Measurements from ENCODE around the gene PPP2R5C.
A peak's percentile ranks its signal among the peaks of the same experiment; 100 is the strongest.
"Not testable (repeated sequence)": the region's sequence is repeated elsewhere in the genome, so short reads cannot be mapped to it uniquely, and the experiment has no call there.

PPP2R5C gene

DNA sequence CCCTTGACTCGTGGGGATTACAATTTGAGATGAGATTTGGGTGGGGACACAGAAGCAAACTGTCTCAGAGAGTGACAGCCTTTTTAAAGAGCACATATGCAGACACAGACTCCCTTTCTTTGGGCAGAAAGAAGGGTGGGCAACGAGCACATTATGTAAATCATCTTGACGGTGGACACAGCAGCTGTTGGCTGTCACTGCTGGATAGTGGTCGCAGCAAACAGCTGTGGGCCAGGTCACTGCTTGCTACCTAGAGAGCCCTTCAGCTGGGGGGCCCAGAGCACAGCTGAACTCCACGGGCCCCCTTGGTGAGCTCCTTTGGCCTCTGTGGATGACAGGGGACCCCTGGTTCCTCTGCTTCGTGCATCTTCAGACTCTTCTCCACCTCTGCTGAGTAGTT, 23.1 kb downstream of the PPP2R5C start:
- DNase-seq = no peak

DNA sequence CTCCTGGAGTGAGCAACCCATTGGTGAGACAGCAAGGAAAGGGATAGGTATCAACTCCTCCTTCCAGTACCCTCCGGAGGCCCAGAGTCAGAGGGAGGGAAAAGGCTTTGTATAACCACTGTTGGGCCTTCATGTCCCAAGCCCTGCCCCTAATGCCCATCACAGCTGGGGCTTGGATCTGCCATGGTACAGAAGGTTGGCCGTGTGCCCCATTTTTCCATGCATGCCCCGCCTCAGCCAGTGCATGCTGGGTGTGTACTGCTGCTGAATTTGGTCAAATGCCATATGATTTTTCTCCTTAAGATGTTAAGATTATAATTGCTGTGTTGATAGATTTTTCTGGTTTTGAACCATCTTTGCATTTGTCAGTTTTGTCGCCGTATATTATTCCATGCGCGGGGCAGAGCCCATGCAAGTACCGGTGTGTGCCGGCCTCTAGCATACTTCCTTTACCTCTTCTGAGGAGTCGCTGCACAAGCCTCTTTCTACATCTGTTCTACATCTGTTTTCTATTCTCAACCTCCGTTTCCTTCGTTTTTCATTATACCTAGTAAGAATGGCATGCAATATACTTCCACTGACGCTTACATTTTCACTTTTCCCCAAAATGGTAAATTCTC, 26.6 kb downstream of the PPP2R5C start:
- DNase-seq = no peak

DNA sequence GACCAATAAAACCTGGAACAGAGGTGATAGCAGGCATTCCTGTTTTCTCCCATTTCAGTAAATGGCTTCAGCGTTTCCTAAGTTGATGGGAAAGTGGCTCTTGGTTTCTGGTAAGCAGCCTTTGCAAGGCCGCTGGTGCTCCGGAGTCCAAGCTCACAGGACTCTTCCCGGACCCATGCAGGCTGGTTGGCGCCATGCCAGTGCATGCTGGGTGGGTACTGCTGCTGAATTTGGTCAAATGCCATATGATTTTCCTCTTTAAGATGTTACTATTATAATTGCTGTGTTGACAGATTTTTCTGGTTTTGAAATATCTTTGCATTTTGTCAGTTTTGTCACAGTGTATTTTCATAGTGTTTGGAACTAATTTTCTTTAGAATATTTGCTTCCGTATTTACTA, 27.7 kb downstream of the PPP2R5C start:
- no peak for DNase-seq

DNA sequence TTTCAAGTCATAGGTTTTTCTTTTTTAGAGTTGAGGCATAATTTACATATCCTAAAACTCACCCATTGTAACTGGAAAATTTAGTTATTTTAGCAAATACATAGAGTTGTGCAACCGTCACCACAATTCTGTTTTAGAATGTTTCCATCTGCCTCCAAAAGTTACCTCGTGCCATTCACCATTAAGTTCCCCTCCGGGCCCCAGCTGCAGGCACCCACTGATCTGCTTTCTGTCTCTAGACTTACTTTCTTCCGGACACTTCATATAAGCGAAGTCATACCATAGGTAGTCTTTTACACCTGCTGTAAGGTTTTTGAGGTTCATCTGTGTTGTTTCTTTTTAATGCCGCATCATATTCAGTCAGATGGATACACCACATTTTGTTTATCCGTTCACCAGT, 28.7 kb downstream of the PPP2R5C start:
- DNase-seq = no peak

DNA sequence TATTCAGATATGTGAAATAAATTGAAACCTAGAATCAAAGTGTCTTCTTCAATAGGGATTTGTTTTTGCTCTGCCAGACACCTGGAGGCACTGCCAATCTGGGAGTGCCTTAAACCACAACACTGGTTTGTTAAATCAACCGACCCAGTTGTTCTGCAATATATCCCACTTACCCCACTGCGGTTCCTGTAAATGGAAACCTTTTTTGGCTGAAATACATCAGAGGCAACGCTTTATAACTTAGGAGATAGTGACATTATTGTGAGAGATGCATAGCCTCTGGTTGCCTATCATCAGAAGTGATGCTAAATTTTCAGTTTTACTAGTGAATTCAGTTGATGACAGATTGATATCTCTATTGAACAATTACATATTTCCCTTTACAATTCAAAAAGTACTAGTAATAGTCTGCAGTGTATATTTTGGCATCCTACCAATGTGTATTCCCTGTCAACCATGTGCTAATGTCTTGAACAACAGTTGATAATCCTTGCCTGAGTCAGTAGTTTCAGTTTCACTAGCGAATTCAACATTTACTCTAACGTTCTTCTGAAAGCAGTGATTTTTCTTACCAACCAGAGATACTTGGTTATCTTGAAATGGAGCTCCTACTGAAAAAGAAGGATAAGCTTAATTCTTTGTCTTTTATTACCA, 30.5 kb downstream of the PPP2R5C start:
- no peak for DNase-seq

DNA sequence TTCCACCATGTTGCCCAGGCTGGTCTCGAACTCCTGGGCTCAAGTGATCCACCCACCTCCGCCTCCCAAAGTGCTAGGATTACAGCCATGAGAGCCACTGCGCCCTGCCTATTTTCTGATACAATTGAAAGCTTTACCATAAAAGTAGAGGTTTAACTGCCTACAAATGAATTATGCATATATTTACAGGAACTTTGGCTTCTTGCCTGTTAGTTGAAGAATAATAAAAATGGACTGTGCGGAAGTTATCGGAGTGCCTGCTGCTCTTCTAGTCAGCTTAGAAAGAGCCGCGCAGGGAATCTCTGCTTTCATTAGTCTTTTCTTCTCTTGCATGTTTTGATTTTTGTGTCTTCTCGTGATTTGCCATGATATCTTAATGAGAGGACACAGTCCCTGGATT, 34.5 kb downstream of the PPP2R5C start:
- no peak for DNase-seq

DNA sequence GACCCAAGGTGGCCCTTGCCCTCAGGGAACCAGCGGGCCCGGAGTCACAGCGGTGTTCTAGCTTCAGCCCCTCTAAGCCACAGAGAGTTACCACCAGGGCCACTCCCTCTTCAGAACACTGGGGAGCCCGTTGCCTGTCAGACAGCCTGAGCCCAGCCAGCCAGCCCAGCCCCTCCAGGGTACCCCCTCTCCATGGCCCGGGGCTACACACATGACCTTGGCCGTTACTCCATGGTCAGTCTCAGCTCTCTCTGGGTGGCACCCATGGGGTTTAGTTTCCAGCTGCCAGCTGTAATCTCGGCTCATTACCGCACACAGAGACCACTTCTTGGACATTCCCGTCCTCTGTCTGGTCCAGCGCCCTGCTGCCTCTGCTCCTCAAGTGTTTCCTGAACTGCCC, 35.0 kb downstream of the PPP2R5C start:
- DNase-seq = no peak

DNA sequence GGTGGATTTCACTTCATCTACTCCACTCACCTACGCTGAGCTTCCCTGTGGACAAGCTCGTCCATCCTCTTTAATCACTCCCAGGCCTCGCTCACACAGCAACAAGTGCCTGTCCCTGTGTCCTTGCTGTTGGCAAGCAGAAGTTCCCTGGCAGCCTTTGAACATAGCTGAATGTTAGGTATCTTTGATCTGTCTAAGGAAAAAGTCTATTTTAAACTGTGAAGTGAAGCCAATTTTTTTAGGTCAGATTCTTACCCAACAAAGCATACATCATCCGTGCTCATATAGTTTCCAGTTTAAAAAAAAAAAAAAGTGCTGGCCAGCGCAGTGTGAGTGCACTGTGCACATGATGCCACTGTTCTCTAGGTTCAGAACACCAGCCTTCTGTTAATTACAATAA, 36.3 kb downstream of the PPP2R5C start:
- DNase-seq = no peak

DNA sequence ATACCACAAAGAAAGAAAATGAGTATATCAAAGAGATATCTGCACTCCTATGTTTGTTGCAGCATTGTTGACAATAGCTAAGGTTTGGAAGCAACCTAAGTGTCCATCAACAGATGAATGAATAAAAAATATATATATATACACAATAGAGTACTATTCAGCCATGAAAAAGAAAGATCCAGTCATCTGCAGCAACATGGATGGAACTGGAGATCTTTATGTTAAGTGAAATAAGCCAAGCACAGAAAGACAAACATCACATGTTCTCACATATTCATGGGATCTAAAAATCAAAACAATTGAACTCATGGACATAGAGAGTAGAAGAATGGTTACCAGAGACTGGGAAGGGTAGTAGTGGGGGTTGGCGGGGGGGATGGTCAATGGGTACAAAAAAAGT, 42.9 kb downstream of the PPP2R5C start:
- DNase-seq = not testable (repeated sequence)

DNA sequence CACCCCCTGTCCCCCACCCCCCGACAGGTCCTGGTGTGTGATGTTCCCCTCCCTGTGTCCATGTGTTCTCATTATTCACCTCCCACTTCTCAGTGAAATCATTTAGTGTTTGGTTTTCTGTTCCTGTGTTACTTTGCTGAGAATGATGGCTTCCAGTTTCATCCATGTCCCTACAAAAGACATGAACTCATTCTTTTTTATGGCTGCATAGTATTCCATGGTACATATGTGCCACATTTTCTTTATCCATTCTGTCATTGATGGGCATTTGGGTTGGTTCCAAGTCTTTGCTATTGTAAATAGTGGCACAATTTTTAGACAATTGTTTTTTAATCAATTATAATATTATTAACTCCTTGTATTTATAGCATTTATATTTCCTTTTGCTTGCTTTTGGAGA, 44.7 kb downstream of the PPP2R5C start:
- not testable (repeated sequence) for DNase-seq

DNA sequence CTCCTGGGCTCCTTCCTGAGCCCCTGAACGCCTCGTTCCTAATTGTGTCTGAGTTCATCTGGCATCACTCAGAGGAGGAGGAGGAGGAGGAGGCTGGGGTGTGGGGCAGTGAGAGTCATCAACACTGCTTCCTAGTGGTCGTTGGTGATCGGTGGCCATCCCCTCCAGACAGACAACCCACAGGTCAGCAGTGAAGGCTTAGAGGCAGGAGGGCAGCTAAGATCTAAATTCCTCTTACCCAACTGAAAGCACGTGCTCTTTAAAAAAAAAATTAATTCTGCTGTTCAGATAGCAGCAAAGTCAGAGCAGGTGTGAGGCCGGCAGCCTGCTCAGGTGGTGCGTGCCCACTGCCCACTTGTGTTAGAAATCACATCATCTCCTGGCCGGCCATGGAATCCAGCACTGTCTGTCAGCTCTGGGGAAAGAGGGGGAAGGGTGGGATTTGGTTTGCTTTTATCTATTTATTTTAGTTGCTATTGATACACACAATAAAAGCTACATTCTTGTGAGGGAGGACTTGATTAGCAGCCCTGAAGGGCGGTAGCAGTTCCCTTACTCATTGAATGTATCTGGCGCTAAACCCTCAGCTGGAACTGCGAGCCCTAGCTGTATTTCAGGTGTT, 46.6 kb downstream of the PPP2R5C start:
- peak; percentile 20 for DNase-seq

DNA sequence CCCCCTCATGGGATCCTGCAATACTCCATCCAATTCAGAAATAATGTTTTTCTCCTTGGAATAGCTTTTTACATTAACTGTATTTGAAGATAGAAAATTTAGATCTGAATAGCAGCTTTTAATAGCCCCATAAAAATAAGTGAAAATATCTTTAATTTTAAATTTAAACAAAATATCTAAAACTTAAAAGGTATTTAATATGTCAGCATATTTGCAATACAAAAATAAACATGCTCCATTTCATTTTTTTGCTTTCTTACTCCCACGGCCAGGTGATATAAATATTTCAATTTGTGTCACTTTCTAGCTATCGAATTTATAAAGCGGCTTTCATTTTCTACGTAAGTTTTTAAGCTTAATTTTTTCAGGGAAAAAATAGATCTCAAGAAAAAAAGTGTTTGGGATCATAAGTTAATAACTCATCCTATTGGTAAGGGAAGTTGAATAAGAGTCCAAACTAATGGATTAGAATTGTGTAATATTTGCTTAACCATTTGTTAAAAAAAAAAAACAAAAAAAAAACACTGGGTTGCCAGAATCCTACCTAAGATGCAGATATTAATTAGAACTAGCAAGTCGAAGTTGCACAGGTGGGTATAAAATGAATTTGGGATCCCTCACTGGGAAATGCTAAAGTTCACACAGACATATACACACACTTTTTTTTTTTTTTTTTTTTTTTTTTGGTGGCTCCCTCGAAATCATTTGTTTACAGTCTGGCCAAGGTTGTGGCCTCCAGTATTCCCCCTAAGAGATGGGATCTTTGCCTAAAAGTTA, 47.6 kb downstream of the PPP2R5C start:
- DNase-seq = no peak

DNA sequence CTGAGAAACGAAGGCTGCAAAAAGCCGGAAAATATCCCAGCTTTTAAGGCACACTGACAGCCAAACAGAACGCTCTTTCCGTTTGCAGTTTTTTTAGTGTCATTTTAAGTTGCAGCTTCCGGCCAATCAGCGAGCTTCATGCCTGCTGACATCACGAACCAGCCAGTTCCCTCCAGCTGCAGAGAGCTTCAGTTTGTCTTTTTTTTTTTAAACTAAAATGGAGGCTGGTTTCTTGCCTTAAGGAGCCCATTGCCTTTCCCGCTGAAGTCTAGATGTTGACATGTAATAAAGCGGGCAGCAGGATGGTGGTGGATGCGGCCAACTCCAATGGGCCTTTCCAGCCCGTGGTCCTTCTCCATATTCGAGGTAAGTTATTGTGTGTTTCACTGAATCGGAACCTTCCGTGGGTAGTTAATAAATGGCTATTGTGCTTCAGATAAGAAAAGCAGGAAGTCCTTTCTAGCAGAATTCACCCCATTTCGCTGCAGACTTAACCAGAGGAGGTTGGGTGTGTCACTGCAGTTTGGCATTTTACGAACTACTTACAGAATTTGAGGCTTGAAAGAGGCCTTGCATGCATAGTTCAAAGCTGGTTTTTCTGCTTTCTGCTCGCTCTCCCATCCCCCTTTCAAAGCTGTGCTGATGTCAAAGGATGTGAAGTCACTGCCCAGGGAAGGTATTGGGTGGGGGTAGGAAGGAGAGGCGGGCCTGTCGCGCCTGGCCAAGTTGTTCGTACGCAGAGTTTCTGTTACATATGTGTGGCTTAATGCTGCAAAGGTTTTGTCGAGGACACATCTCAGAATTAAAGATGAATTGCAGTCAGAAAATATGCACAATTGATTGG, 48.4 kb downstream of the PPP2R5C start:
- DNase-seq = peak; percentile 86

DNA sequence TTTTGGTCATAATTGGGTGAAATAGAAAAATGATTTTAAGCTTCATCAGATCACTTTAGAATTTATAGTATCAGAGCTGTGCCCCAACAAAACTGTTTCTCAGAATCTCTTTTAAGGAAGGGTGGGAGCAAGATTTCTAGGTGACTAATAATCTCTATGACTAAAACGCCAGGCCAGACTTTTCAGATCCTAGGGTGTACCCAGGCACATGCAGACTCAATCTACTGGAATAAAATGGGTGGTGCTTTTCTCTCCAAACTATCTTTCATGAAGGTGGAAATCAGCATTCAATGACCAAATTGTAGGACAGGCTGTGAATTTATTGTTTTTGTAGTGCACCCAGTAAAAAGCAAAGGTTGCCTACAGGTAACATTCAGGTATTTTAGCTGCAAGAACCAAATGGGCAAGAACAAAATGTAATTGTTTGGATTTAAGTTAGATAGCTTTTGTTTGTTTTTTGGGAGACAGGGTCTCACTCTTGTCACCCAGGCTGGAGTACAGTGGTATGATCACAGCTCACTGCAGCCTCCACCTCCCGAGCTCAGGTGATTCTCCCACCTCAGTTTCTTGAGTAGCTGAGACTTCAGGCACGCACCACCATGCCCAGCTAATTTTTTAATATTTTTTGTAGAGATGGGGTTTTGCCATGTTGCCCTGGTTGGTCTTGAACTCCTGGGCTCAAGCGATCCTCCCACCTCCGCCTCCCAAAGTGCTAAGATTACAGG, 49.5 kb downstream of the PPP2R5C start:
- no peak for DNase-seq

DNA sequence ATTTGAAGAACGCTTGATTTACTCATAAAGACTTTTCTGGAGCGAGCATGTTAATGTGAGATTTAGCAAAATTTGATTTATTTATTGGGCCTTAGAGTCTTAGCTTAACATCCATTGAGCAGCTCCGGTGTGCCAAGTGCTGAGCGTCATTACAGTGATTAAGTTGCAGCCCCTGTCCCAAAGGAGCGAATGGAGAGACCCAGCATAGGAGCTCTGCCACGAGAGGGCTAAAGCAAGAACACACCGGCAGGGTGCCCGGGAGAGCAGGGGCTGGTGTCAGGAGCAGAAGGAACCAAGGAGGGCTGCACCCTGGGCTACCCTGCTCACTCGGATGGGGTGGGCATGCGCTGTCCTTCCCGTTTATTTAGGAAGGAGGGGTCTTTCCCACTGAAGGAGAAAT, 50.6 kb downstream of the PPP2R5C start:
- no peak for DNase-seq

DNA sequence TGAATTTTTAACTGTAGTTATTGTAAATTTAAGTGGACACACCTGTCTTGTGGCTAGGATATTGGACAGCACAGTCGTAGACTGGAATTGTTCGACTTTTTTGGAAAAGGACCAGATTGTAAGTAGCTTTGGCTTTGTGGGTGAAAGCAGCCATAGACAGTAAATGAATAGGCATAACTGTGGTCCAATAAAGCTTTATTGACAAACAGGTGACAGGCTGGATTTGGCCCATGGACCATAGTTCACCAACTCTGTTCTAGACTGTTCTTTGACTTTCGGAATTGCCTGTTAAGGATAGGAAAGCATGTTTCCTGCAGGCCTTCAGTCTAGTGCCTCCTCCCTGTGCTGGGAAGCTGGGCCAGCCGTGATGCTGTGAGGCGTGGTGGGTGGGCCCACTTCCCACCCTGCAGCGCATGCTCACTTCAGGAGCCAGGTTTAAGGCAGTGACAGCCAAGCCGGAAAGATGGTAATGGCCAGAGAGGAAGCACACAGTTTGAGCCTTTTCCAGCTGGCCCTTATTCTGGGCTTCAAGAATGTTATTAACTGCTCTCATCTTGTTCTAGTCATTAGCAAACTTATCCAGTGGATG, 51.8 kb downstream of the PPP2R5C start:
- DNase-seq = no peak

DNA sequence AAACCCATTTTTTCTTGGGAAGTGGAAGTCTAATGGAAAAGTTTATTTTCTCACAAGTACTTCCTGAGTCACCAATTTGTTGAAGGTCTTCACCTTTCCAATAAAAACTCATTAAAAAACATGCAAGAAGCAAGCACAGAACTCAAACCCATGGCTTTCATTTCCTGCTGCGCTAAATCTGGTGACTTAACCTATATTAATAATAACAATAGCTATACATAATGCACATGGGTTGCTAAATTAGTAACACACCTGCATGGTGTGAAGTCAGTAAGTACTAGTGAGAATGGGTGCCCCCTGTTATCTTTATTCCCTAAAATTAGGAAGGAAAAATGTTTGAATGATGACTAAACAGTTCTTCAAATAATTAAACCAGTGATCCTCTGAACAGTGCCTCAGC, 52.3 kb downstream of the PPP2R5C start:
- DNase-seq = no peak

DNA sequence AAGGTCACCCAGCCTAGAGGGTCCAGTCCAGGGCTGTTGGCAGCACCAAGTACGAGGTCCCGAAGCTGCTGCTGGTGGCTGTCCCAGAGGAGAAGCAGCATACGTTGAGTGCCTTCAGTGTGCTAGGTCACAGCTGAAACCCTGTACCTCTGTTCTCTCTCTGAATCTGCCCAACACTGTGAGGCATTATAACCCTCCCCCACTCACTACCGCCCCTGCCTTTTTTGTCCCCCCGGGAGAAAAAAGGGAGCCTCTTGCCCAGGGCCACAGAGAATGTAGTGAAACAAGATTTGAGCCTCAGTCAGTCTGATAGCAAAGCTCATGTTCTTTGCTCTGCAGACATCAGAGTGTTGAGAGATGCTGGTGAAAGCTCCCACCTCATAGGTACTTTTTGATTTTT, 53.4 kb downstream of the PPP2R5C start:
- no peak for DNase-seq

DNA sequence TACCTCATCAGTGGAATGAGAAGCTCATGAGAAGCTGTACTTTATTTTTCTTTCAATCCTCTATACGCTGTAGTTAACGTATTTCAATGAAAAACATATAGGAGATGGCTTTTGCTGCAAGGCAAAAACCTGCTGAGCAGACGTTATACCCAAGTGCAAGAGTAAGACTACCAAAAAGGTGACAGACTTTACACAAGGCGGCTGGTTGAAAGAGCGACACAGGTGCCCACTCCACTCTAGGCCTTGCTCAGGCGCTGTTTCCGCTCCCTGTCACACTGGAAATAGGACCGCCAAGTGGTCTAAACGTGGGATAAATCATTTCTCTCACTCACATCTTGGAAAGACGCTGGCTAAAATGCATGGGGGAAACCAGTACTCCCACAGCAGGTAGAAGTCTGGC, 54.5 kb downstream of the PPP2R5C start:
- DNase-seq = no peak

DNA sequence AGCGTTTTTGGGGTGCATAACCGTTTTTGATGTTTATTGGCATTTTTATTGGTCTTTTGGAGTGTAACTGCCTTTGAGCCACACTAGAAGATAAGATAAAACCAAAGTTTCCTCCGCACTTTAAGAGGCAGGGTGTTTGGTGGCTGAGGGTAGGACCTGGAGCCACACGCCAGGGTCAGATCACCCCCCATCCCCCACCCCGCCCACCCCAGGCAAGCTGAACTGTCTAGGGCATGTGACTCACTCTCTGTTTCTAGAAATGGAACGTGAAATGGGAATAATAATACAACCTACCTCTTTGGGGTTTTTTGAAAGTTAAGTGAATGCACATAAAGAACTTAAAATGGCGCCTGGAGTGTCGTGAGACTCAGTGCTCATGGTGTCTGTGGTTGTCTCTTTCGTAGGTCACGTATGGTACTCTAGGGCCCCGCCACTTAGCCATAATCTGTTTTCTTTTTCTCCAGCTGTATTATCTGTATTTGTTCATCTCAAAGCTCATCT, 56.0 kb downstream of the PPP2R5C start:
- no peak for DNase-seq

DNA sequence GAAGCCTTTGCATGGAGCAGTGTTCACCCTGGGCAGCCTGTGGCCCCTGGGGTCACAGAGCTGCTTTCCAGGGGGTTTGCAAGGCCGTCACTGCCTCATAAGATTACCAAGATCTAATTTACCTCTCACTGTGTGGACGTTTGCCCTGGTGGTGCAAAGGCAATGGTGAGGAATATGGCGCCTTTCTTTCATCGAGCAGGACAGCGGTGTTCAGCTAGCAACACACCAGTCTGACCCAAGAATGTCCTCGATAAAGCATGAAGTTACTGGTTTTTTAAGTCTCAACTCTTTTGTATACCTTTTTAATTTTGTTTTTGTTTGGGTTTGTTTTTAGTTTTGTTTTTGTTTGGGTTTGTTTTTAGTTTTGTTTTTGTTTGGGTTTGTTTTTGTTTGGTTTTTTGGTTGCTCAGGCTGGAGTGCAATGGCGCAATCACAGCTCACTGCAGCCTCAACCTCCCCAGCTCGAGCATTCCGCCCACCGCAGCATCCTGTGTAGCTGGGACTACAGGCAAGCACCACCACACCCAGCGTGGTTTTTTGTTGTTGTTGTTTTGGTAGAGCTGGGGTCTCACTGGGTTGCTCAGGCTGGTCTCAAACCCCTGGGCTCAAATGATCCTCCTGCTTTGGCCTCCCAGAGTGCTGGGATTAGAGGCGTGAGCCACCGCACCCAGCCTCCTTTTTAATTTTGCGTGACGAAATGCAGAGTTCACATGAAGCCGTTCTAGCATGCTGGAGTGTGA, 57.9 kb downstream of the PPP2R5C start:
- DNase-seq = no peak
